ENCODE measurements around the gene OR4M1.
"Not testable (repeated sequence)": the region's sequence is repeated elsewhere in the genome, so short reads cannot be mapped to it uniquely, and the experiment has no call there.

- TF ChIP-seq CTCF (IDR thresholded peaks at IDR 0.05; ENCODE audit: poor library complexity, severe bottlenecking); TAF1 (IDR thresholded peaks at IDR 0.05; ENCODE audit: low read depth); EP300 (conservative IDR thresholded peaks at IDR 0.05; ENCODE audit: poor library complexity, severe bottlenecking): not testable (repeated sequence)
Measured at GRCh38 chr14:19821016-19821415, 47.7 kb downstream of the OR4M1 start.

Measured in neural cell (in vitro differentiated cells).